Fibroblast of lung (primary cell): ENCODE measurements around the gene VPS26C. TPM values are rescaled to one million over a fixed set of nuclear protein-coding genes. Genes with fewer than 3 reads are reported as not detected.

Experiments used
- DNase-seq, 2 donors: peaks; one replicate each; pipeline versions ENCODE4 v3.0.0 to v3.0.0-alpha.2; 2010; ENCODE audit warnings: low read depth in 2 of 2
- H2AFZ ChIP-seq: 2 replicates; pipeline ENCODE4 v1.5.1; 2012; ENCODE audit warnings: low read length, control low read depth, inconsistent platforms
- H3K27ac ChIP-seq: 2 replicates; pipeline ENCODE4 v1.5.1; 2011; ENCODE audit warnings: low read length, control low read depth; ENCODE audit not compliant: insufficient read depth
- H3K27me3 ChIP-seq: 2 replicates; pipeline ENCODE4 v1.5.1; 2011; ENCODE audit warnings: mild to moderate bottlenecking, low read length; ENCODE audit not compliant: control insufficient read depth, insufficient read depth
- H3K36me3 ChIP-seq: 2 replicates; pipeline ENCODE4 v1.5.1; 2011; ENCODE audit warnings: low read length; ENCODE audit not compliant: control insufficient read depth, insufficient read depth
- H3K4me1 ChIP-seq: 2 replicates; pipeline ENCODE4 v1.5.1; 2011; ENCODE audit warnings: low read length; ENCODE audit not compliant: control insufficient read depth, insufficient read depth; ENCODE audit errors: extremely low read depth
- H3K4me2 ChIP-seq: 2 replicates; pipeline ENCODE4 v1.5.1; 2011; ENCODE audit warnings: low read length, control low read depth; ENCODE audit not compliant: insufficient read depth; ENCODE audit errors: extremely low read depth
- H3K4me3 ChIP-seq, 4 experiments: fragments of 200-600 bp in 1 of 4; sonication (generic) in 1 of 4; replicated peaks in 1 of 4; 2 replicates each; pipeline ENCODE4 v1.5.1; 2011 to 2016; ENCODE audit warnings: low read length in 4 of 4, low read depth in 3 of 4, mild to moderate bottlenecking in 3 of 4, control low read depth in 2 of 4, inconsistent platforms in 1 of 4, mixed read lengths in 1 of 4; ENCODE audit not compliant: insufficient read depth in 1 of 4; ENCODE audit errors: control extremely low read depth in 1 of 4
- H3K79me2 ChIP-seq: 2 replicates; pipeline ENCODE4 v1.5.1; 2012; ENCODE audit warnings: mild to moderate bottlenecking, low read length, inconsistent platforms; ENCODE audit not compliant: control insufficient read depth, insufficient read depth
- H3K9ac ChIP-seq: 2 replicates; pipeline ENCODE4 v1.5.1; 2011; ENCODE audit warnings: mild to moderate bottlenecking, low read length, control low read depth; ENCODE audit not compliant: insufficient read depth
- H3K9me3 ChIP-seq: 2 replicates; pipeline ENCODE4 v1.5.1; 2012; ENCODE audit warnings: low read depth, low read length; ENCODE audit not compliant: control insufficient read depth, insufficient read depth
- H4K20me1 ChIP-seq: 2 replicates; pipeline ENCODE4 v1.5.1; 2011; ENCODE audit warnings: low read length; ENCODE audit not compliant: control insufficient read depth, insufficient read depth; ENCODE audit errors: extremely low read depth
- CTCF ChIP-seq, 2 donors: IDR thresholded peaks in 1 of 2; conservative IDR thresholded peaks in 1 of 2; 1 replicate in 1 of 2; 2 replicates in 1 of 2; pipeline ENCODE4 v1.5.1; 2011 to 2012; ENCODE audit warnings: low read length in 2 of 2, control low read depth in 1 of 2, inconsistent platforms in 1 of 2, low read depth in 1 of 2, mild to moderate bottlenecking in 1 of 2
- EZH2 ChIP-seq: IDR thresholded peaks from 2 replicates; pipeline ENCODE4 v1.5.1; 2012; ENCODE audit warnings: low read length, control low read depth, mild to moderate bottlenecking; ENCODE audit errors: missing control alignments
- polyA plus RNA-seq, 2 donors: library from polyadenylated mRNA; depleted of rRNA in 1 of 2; stranded (reverse) in 1 of 2; unstranded in 1 of 2; fragments of >200 nt; gene quantifications; 2 replicates each; pipeline ENCODE4 v1.2.1, GENCODE V29; 2011 to 2012; ENCODE audit warnings: missing spikeins in 1 of 2
- total RNA-seq: library from RNA; depleted of rRNA; stranded (reverse); fragments of >200 nt; gene quantifications from 2 replicates; pipeline ENCODE4 v1.2.1, GENCODE V29; 2014

The VPS26C gene
- total and polyA plus RNA-seq, 2 donors (not counting 1 experiment from before 2014, with no cell fraction given), result 61.4 to 84.4 TPM

GRCh38 chr21:37297364-37297763, 30.2 kb upstream of the VPS26C start:
- no peak overlapping the region for H3K27ac ChIP-seq
- H3K4me2 ChIP-seq, result no peak overlapping the region
- TF ChIP-seq EZH2, result no peak
- no peak for TF ChIP-seq CTCF (conservative IDR thresholded peaks at IDR 0.05 in 1 of 2, IDR thresholded peaks at IDR 0.05 in 1 of 2; ENCODE audit: low read depth in 1 of 2, low read length in 2 of 2)
- no peaks in the 10 kb centered on the region for H3K36me3 ChIP-seq
- H3K9me3 ChIP-seq, result no peaks in the 10 kb centered on the region
- H2AFZ ChIP-seq, result no peak overlapping the region
- H3K4me1 ChIP-seq, result no peaks in the 10 kb centered on the region
- no peak overlapping the region for H3K9ac ChIP-seq
- no peaks in the 10 kb centered on the region for H3K79me2 ChIP-seq
- H3K4me3 ChIP-seq, result no peak overlapping the region
- DNase-seq, result peak in 1 of 2 donors; percentile 1
- H4K20me1 ChIP-seq, result no peaks in the 10 kb centered on the region
- H3K27me3 ChIP-seq, result peaks cover 2% of the 10 kb centered on the region

GRCh38 chr21:37294679-37295078, 27.5 kb upstream of the VPS26C start:
- no peak overlapping the region for H3K27ac ChIP-seq

DNA sequence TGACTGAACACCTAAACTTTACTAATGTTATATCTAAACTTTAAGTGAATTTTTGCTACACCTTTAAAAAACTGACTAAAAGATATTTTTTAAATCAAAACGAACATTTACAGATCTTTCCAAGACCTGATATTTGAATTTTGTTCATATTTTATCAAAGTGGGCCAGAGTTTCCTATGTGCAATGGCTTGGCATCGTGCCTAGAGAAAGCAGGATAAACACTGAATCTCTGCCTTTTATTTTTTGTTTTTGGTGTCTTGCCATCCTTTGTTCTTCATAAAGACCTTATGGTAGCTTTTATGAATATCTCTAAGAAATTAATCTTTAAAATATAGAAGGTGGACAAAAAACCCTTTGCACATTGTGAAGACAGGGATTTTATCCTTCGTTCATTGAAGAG, 25.8 kb upstream of the VPS26C start:
- H3K4me2 ChIP-seq, result no peak overlapping the region
- peak; percentile 1 to 44 for DNase-seq
- H3K4me3 ChIP-seq, result no peak overlapping the region
- no peaks in the 10 kb centered on the region for H3K27me3 ChIP-seq
- H3K79me2 ChIP-seq, result no peaks in the 10 kb centered on the region
- TF ChIP-seq CTCF (conservative IDR thresholded peaks at IDR 0.05 in 1 of 2, IDR thresholded peaks at IDR 0.05 in 1 of 2; ENCODE audit: low read depth in 1 of 2, low read length in 2 of 2), result no peak
- no peak for TF ChIP-seq EZH2
- no peaks in the 10 kb centered on the region for H3K9me3 ChIP-seq
- H3K4me1 ChIP-seq, result no peaks in the 10 kb centered on the region
- H3K27ac ChIP-seq, result no peak overlapping the region
- no peak overlapping the region for H3K9ac ChIP-seq
- H3K36me3 ChIP-seq, result no peaks in the 10 kb centered on the region
- H2AFZ ChIP-seq, result no peak overlapping the region
- no peaks in the 10 kb centered on the region for H4K20me1 ChIP-seq

More at GRCh38 chr21:37294679-37295078, 27.5 kb upstream of the VPS26C start:
- no peak for DNase-seq
- no peak overlapping the region for H3K4me2 ChIP-seq
- no peaks in the 10 kb centered on the region for H4K20me1 ChIP-seq
- no peaks in the 10 kb centered on the region for H3K4me1 ChIP-seq
- no peak overlapping the region for H3K4me3 ChIP-seq
- TF ChIP-seq CTCF (conservative IDR thresholded peaks at IDR 0.05 in 1 of 2, IDR thresholded peaks at IDR 0.05 in 1 of 2; ENCODE audit: low read depth in 1 of 2, low read length in 2 of 2) (no peak), EZH2 (no peak)
- no peaks in the 10 kb centered on the region for H3K79me2 ChIP-seq
- no peaks in the 10 kb centered on the region for H3K36me3 ChIP-seq
- H2AFZ ChIP-seq, result peak overlapping the region; percentile 31
- no peak overlapping the region for H3K9ac ChIP-seq
- peaks cover 2% of the 10 kb centered on the region for H3K27me3 ChIP-seq
- H3K9me3 ChIP-seq, result no peaks in the 10 kb centered on the region
